ENCODE measurements around the gene CHID1.

CHID1 gene

GRCh38 chr11:899724-900123 lies 10.9 kb downstream of the CHID1 start:
- Histone ChIP-seq H4K20me1 (ENCODE audit: control insufficient read depth, insufficient read depth, low read depth, low read length) (peaks cover 2% of the 10 kb centered on the region; the same call in 1 of the 2 replicates), H3K9me3 (ENCODE audit: control insufficient read depth, insufficient read depth, low read length) (no peaks in the 10 kb centered on the region)

GRCh38 chr11:898540-899190 lies 11.9 kb downstream of the CHID1 start:
- Histone ChIP-seq H3K9me3 (ENCODE audit: control insufficient read depth, insufficient read depth, low read length) (no peaks in the 10 kb centered on the region), H3K27ac (ENCODE audit: low read depth, low read length) (no peak overlapping the region), H3K9me2 (replicated peaks; ENCODE audit: control insufficient read depth, low read length) (no peaks in the 10 kb centered on the region), H3K27me3 (ENCODE audit: control insufficient read depth, low read length) (no peaks in the 10 kb centered on the region), H3K4me2 (ENCODE audit: low read length) (no peak overlapping the region), H3K4me1 (ENCODE audit: control insufficient read depth, low read length) (no peaks in the 10 kb centered on the region), H3K36me3 (ENCODE audit: control insufficient read depth, low read length) (peaks cover 52% of the 10 kb centered on the region), H3K4me3 (ENCODE audit: low read length) (no peak overlapping the region), H4K20me1 (ENCODE audit: control insufficient read depth, insufficient read depth, low read depth, low read length) (no peaks in the 10 kb centered on the region), H3F3A (ENCODE audit: control insufficient read depth, insufficient read depth) (no peaks in the 10 kb centered on the region), H3K79me2 (ENCODE audit: control insufficient read depth, low read length) (no peaks in the 10 kb centered on the region)
- TF ChIP-seq EZH2phosphoT487 (IDR thresholded peaks at IDR 0.05; ENCODE audit: borderline replicate concordance, low read length) (no peak), CTCF (IDR thresholded peaks at IDR 0.05; ENCODE audit: low read depth, low read length, poor library complexity, severe bottlenecking) (no peak)

More at GRCh38 chr11:899724-900123, 10.9 kb downstream of the CHID1 start:
- Histone ChIP-seq H3K27ac (ENCODE audit: low read depth, low read length) (no peak overlapping the region), H3K27me3 (ENCODE audit: control insufficient read depth, low read length) (no peaks in the 10 kb centered on the region), H3K36me3 (ENCODE audit: control insufficient read depth, low read length) (peaks cover 63% of the 10 kb centered on the region), H3K4me1 (ENCODE audit: control insufficient read depth, low read length) (no peaks in the 10 kb centered on the region), H3F3A (ENCODE audit: control insufficient read depth, insufficient read depth) (no peaks in the 10 kb centered on the region), H3K4me3 (ENCODE audit: low read length) (no peak overlapping the region), H3K79me2 (ENCODE audit: control insufficient read depth, low read length) (peaks cover 3% of the 10 kb centered on the region), H3K9me2 (replicated peaks; ENCODE audit: control insufficient read depth, low read length) (no peaks in the 10 kb centered on the region), H3K4me2 (ENCODE audit: low read length) (no peak overlapping the region)
- TF ChIP-seq CTCF (IDR thresholded peaks at IDR 0.05; ENCODE audit: low read depth, low read length, poor library complexity, severe bottlenecking) (no peak), EZH2phosphoT487 (IDR thresholded peaks at IDR 0.05; ENCODE audit: borderline replicate concordance, low read length) (no peak)

GRCh38 chr11:898143-898511 lies 12.5 kb downstream of the CHID1 start:
- no peak overlapping the region for H3K4me3 ChIP-seq (ENCODE audit: low read length)
- H3K9me3 ChIP-seq (ENCODE audit: control insufficient read depth, insufficient read depth, low read length) = no peaks in the 10 kb centered on the region
- H3K79me2 ChIP-seq (ENCODE audit: control insufficient read depth, low read length) = no peaks in the 10 kb centered on the region
- H3K4me1 ChIP-seq (ENCODE audit: control insufficient read depth, low read length) = no peaks in the 10 kb centered on the region
- H3K27me3 ChIP-seq (ENCODE audit: control insufficient read depth, low read length) = no peaks in the 10 kb centered on the region
- H3K36me3 ChIP-seq (ENCODE audit: control insufficient read depth, low read length) = peaks cover 50% of the 10 kb centered on the region
- H3K4me2 ChIP-seq (ENCODE audit: low read length) = no peak overlapping the region
- H3F3A ChIP-seq (ENCODE audit: control insufficient read depth, insufficient read depth) = no peaks in the 10 kb centered on the region
- no peaks in the 10 kb centered on the region for H4K20me1 ChIP-seq (ENCODE audit: control insufficient read depth, insufficient read depth, low read depth, low read length)
- H3K9me2 ChIP-seq (replicated peaks; ENCODE audit: control insufficient read depth, low read length) = no peaks in the 10 kb centered on the region
- TF ChIP-seq CTCF (IDR thresholded peaks at IDR 0.05; ENCODE audit: low read depth, low read length, poor library complexity, severe bottlenecking) (peak; percentile 30), EZH2phosphoT487 (IDR thresholded peaks at IDR 0.05; ENCODE audit: borderline replicate concordance, low read length) (no peak)
- H3K27ac ChIP-seq (ENCODE audit: low read depth, low read length) = no peak overlapping the region
